HS-5 (cell line): ENCODE data around the gene COL21A1.

Source experiments
- DNase-seq: peaks from one replicate; pipeline ENCODE4 v3.0.0-alpha.2; 2012; ENCODE audit warnings: low read depth

COL21A1 gene

GRCh38 chr6:56009636-56010035, 237.7 kb downstream of the COL21A1 start:
- no peak for DNase-seq
